Stromal cell of bone marrow (primary cell): ENCODE measurements around the gene HACD1.

ENCODE experiments used
- DNase-seq: peaks from one replicate; pipeline ENCODE4 v3.0.0-alpha.2; 2012; ENCODE audit warnings: low read depth

The HACD1 gene

GRCh38 chr10:17580885-17581284, 36.3 kb downstream of the HACD1 start:
- DNase-seq: no peak

- DNase-seq: no peak
Observed at GRCh38 chr10:17578603-17579002, 38.6 kb downstream of the HACD1 start.

GRCh38 chr10:17576768-17577167, 40.4 kb downstream of the HACD1 start:
- DNase-seq: no peak

- no peak for DNase-seq
Observed at GRCh38 chr10:17564911-17565310, 52.3 kb downstream of the HACD1 start.

- no peak for DNase-seq
Observed at GRCh38 chr10:17563452-17563851, 53.7 kb downstream of the HACD1 start.

- peak; percentile 75 for DNase-seq
Observed at GRCh38 chr10:17562614-17563013, 54.6 kb downstream of the HACD1 start.

GRCh38 chr10:17561111-17561510, 56.1 kb downstream of the HACD1 start:
- no peak for DNase-seq

GRCh38 chr10:17557459-17557858, 59.7 kb downstream of the HACD1 start:
- no peak for DNase-seq

GRCh38 chr10:17548770-17549169, 68.4 kb downstream of the HACD1 start:
- no peak for DNase-seq

GRCh38 chr10:17548162-17548561, 69.0 kb downstream of the HACD1 start:
- DNase-seq: no peak

GRCh38 chr10:17547060-17547459, 70.1 kb downstream of the HACD1 start:
- DNase-seq: no peak

GRCh38 chr10:17544465-17544864, 72.7 kb downstream of the HACD1 start:
- no peak for DNase-seq
